GM18951 (cell line): ENCODE measurements around the gene CAST.

Experiments
- POLR2A ChIP-seq: IDR thresholded peaks from 4 replicates; pipeline ENCODE4 v1.6.1; 2011; ENCODE audit warnings: mild to moderate bottlenecking; ENCODE audit not compliant: insufficient read length, insufficient read depth; ENCODE audit errors: extremely low read depth
- in situ Hi-C: fragments of 300-500 bp; cut with MboI; formaldehyde crosslinking; loops from one replicate; pipeline ENCODE4 v1.12.0; 2022; ENCODE audit warnings: low sequenced_read_pairs, mixed read lengths, inconsistent platforms; ENCODE audit not compliant: unreplicated experiment

The CAST gene

GRCh38 chr5:96699186-96699820 lies 37.1 kb downstream of the CAST start:
- in situ Hi-C loops = no loop called here
- no peak for TF ChIP-seq POLR2A

GRCh38 chr5:96702503-96703383 lies 40.6 kb downstream of the CAST start:
- TF ChIP-seq POLR2A = no peak
- in situ Hi-C loops = no loop called here

- TF ChIP-seq POLR2A = no peak
- in situ Hi-C loops = no loop called here
Measured at GRCh38 chr5:96703384-96703920, 41.3 kb downstream of the CAST start.

- no peak for TF ChIP-seq POLR2A
- in situ Hi-C loops = no loop called here
Measured at GRCh38 chr5:96703995-96704394, 41.8 kb downstream of the CAST start.

DNA sequence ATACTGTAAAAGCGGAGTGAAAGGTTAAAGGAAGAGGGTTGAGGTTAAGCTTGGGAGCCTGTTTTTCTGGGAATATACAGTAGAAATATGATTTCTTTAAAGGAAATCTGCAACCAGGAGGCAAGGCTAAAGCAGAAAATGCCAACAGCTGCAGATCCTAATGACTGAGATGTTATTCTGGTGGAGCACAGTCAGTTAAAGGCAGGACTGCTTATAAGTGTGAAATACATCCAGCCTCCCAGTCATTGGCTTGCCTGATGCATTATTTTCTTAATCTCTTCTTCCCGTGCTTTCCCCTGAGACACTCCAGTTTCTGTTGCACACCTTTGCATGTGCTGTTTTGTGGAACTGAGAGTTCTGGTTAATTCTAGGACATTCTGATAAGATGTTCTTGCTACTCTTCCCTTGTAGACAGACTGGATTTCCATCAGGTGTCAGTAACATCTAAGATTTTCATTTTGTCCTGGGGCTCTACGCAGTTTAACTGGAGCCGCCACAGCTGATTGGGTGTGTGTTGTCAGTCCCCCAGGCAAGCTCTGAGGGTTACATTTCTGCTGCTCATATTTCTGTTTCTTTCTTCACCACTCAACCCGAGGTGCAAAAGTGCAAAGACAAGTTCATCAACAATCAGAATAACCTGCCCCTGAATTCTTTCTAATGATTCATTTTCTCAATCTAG lies 44.4 kb downstream of the CAST start:
- TF ChIP-seq POLR2A = no peak
- in situ Hi-C loops = no loop called here

- no peak for TF ChIP-seq POLR2A
- in situ Hi-C loops = no loop called here
Measured at GRCh38 chr5:96708600-96708999, 46.4 kb downstream of the CAST start.

DNA sequence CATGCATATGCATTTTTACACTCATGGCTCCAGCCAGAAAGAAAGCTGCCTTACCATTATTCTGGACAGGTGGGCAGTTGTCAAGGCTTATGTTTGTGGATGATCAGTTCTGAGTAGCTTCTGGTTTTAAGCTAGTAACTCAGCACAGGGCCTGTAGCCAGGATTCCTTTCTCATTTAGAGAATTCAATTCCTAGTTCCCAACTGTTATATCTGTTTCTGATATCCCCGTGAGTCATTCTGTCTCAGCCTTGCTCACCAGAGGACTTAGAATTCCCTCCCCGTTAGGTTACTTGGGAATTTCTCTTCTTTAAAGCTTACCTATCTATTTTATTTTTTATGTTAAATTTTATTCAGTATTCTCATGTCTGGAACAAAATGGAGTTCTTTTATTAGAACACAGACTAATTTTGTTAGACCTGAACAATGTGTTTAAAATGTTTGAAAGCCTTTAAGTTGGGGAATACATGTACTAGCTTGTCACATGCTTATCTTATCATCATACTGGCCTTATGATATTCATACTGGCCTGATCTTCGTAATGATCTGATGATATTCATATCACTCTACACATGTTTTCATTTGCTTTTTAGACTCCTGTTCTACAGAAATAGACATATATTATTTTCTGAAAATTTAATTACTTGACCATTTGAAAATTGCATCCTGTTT lies 47.1 kb downstream of the CAST start:
- in situ Hi-C loops = no loop called here
- no peak for TF ChIP-seq POLR2A

DNA sequence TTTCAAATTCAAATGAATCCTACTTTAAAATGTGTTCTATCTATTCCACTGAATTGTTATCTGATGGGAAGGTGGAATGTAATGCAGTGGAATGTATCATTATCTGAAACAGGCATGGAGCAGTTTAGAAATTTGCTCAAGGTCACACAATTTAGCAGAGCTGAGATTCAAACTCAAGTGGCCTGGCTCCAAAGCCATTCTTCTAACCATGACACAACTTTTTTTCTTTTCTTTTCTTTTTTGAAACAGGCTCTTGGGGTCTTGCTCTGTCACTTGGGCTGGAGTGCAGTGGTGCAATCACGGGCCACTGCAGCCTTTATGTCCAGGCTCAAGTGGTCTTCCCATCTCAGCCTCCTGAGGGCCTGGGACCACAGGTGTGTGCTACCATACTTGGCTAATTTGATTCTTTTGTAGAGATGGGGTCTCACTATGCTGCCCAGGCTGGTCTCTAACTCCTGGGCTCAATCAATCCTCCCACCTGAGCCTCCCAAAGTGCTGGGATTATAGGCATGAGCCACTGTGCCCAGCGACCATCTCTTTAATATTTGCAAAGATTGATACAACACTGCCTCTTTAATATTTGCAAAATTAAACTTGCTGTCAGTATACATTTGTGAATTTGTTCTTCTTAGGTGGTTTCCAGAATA lies 50.0 kb downstream of the CAST start:
- no peak for TF ChIP-seq POLR2A
- in situ Hi-C loops = no loop called here

GRCh38 chr5:96714450-96714849 lies 52.3 kb downstream of the CAST start:
- TF ChIP-seq POLR2A = no peak
- in situ Hi-C loops = no loop called here

GRCh38 chr5:96714951-96715451 lies 52.8 kb downstream of the CAST start:
- in situ Hi-C loops = no loop called here
- TF ChIP-seq POLR2A = no peak

- TF ChIP-seq POLR2A = no peak
- in situ Hi-C loops = no loop called here
Measured at GRCh38 chr5:96716007-96716406, 53.8 kb downstream of the CAST start.

GRCh38 chr5:96716716-96717115 lies 54.5 kb downstream of the CAST start:
- in situ Hi-C loops = no loop called here
- no peak for TF ChIP-seq POLR2A
